Fibroblast of skin of right biceps (primary cell): Measurements from ENCODE around the gene ZGPAT.

Experiments used
- DNase-seq: peaks from one replicate; pipeline ENCODE4 v3.0.0-alpha.2; 2013

The ZGPAT gene

GRCh38 chr20:63745961-63746731, 38.3 kb downstream of the ZGPAT start:
- no peak for DNase-seq

GRCh38 chr20:63746751-63747315, 39.0 kb downstream of the ZGPAT start:
- no peak for DNase-seq

- no peak for DNase-seq
These were observed 39.8 kb downstream of the ZGPAT start for GRCh38 chr20:63747622-63748069.

GRCh38 chr20:63748070-63748933, 40.5 kb downstream of the ZGPAT start:
- DNase-seq: no peak

- DNase-seq: no peak
These were observed 41.1 kb downstream of the ZGPAT start for GRCh38 chr20:63748934-63749270.

- no peak for DNase-seq
These were observed 42.0 kb downstream of the ZGPAT start for GRCh38 chr20:63749597-63750508.

- no peak for DNase-seq
These were observed 43.1 kb downstream of the ZGPAT start for GRCh38 chr20:63750807-63751470.

- no peak for DNase-seq
These were observed 43.8 kb downstream of the ZGPAT start for GRCh38 chr20:63751471-63752271.

GRCh38 chr20:63752411-63753101, 44.7 kb downstream of the ZGPAT start:
- DNase-seq: no peak

GRCh38 chr20:63753381-63753780, 45.5 kb downstream of the ZGPAT start:
- no peak for DNase-seq

GRCh38 chr20:63754008-63754407, 46.2 kb downstream of the ZGPAT start:
- no peak for DNase-seq

- DNase-seq: no peak
These were observed 48.3 kb downstream of the ZGPAT start for GRCh38 chr20:63755933-63756647.

GRCh38 chr20:63756648-63756991, 48.8 kb downstream of the ZGPAT start:
- no peak for DNase-seq

GRCh38 chr20:63758152-63758551, 50.3 kb downstream of the ZGPAT start:
- no peak for DNase-seq

GRCh38 chr20:63759377-63759901, 51.6 kb downstream of the ZGPAT start:
- DNase-seq: no peak

GRCh38 chr20:63765082-63765873, 57.4 kb downstream of the ZGPAT start:
- DNase-seq: no peak

- DNase-seq: no peak
These were observed 58.1 kb downstream of the ZGPAT start for GRCh38 chr20:63765902-63766301.

GRCh38 chr20:63766695-63767426, 59.0 kb downstream of the ZGPAT start:
- no peak for DNase-seq
